NCI-H460 (cell line): ENCODE data around the gene KATNB1. TPM values are rescaled to one million over a fixed set of nuclear protein-coding genes. Genes with fewer than 3 reads are reported as not detected.
A peak's percentile ranks its signal among the peaks of the same experiment; 100 is the strongest.

Experiments used
- DNase-seq: peaks from one replicate; pipeline ENCODE4 v3.0.0-alpha.2; 2016; ENCODE audit warnings: low read depth; ENCODE audit errors: extremely low read depth
- total RNA-seq: library from RNA; depleted of rRNA; stranded (reverse); fragments of >200 nt; shearing (Covaris generic); gene quantifications from 2 replicates; pipeline ENCODE4 v1.2.3, GENCODE V29; 2014

Gene KATNB1
- total RNA-seq, 1 experiment from 2014 or later, result 64.7 TPM

GRCh38 chr16:57754354-57755060 lies 18.9 kb downstream of the KATNB1 start:
- DNase-seq, result no peak

- no peak for DNase-seq
Observed at GRCh38 chr16:57755061-57755684, 19.6 kb downstream of the KATNB1 start.

GRCh38 chr16:57755726-57756423 lies 20.3 kb downstream of the KATNB1 start:
- DNase-seq, result no peak

DNA sequence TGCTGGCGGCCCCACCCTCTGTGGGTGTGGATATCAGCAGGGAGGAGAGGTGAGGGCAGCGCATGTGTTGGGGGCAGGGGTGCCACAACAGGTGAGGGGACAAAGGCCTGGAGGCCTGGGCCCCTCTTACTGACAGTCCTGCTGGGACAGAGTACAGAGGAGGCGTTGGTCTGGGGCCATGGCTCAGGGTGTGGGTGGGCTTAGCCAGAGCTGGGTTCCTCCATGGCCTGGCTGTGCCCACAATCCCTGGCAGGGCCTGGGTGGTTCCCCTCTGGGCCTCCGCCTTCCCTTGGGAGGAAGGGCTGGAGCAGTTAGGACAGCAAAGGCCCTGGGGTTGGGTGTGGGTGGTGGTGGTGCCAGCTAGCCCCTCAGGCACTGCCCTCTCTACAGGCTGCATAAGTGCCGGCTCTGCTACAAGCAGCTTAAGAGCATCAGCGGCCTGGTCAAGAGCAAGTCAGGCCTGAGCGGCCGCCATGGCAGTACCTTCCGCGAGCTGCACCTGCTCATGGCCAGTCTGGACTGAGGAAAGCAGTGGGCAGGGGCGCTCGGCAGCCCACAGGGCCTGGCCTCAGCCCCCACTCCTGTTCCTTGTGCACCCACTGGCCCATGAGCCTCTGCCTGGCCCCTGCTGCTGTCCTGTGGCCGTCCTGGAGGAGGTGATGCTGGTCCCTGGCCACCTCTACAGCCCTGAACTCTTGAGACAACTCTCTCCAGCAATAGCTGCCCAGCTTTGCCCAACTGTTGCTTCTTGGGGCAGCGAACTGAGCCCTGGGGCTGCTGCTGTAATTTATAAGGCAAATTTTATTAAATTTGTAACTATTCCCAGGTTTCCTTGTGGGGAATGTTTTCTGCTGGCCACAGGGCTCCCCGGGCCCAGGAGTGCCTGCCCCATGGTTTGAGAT lies 21.1 kb downstream of the KATNB1 start:
- no peak for DNase-seq

- peak; percentile 91 for DNase-seq
Observed at GRCh38 chr16:57757326-57757786, 21.8 kb downstream of the KATNB1 start.

GRCh38 chr16:57757883-57758282 lies 22.3 kb downstream of the KATNB1 start:
- no peak for DNase-seq

- DNase-seq, result no peak
Observed at GRCh38 chr16:57758331-57759117, 23.0 kb downstream of the KATNB1 start.

GRCh38 chr16:57759131-57759530 lies 23.6 kb downstream of the KATNB1 start:
- no peak for DNase-seq

GRCh38 chr16:57759541-57760356 lies 24.2 kb downstream of the KATNB1 start:
- no peak for DNase-seq

DNA sequence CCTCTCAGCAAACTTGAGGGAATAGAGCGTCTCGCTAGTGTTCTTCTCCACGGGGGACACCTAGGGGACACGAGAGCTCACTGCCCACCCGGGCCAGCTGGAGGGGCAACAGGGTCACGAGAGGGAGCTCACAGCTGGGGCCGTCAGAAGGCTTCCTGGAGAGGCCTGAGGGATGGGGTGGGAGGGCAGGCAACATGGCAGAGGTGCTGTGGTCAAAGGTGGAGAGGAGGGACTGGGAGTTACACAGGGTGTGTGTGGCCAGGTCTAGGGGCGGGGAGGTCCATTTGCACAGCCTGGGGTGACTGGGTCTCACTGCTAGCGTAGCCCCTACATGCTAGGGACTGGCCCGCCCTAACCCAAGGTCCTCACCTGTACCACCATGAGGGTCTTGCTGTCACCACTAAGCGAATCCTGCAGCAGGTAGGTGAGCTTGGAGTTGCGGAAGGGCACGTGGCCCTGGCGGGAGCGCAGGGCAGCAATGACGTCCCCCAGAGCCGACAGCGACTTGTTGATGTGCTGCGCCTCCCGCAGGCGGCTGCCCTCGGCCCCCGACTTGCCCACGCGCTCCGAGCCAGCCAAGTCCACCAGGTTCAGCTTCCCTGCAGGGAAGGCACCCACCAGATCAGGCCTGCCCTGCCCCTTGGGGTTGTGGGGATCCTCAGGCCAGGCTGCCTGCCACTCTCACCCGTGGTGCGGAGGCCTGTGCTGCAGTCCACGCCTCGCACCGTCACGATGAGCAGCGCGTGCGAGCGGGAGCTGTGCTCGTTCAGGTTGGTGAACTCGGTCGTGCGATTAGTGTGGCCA lies 25.0 kb downstream of the KATNB1 start:
- no peak for DNase-seq

- DNase-seq, result no peak
Observed at GRCh38 chr16:57761301-57761700, 25.7 kb downstream of the KATNB1 start.

- DNase-seq, result no peak
Observed at GRCh38 chr16:57761957-57762356, 26.4 kb downstream of the KATNB1 start.

DNA sequence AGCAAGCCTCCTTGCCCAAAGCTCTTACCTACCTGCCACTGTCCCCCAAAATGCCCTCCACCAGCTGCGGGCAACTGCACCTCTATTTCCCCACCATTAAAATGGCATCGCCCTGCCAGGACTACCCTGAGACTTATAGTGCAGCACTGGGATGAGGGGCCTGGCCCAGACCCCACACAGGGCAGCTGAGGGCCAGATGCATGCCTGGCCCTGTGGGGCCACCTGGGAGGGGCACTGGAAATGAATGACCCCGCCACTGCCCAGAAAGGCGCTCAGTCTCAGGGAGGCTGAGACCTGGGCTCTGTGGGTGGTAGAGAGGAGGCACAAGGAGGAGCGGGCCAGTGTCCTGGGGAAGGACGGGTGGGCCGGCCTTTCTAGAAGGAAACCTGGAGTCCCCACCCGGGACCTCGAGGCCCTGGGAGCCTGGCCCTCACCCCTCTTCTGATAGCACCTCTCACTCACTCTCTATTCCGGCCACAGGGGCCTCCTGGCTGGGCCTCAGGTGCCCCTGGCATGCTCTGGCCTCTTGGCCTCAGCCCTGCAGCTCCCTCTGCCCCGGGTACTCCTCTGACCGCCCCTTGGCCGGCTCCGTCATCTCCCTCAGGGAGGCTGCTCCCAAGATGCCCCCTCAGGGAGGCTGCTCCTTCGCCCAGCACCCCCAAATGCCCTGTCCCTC lies 26.9 kb downstream of the KATNB1 start:
- DNase-seq, result no peak

- no peak for DNase-seq
Observed at GRCh38 chr16:57763285-57764005, 27.9 kb downstream of the KATNB1 start.

DNA sequence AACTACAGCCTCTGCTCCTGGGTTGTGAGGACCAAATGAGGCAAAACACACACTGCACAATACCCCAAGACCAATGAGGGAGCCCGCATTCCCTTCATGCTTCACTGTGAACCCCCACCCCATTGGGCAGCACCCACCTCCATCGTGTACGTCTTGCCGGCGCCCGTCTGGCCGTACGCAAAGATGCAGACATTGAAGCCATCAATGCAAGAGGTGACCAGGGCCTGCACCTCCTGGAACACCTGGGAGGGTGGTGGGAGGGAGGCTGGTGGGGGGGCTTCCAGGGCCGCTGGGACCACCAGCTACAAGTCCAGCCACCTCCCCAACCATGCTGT lies 28.4 kb downstream of the KATNB1 start:
- no peak for DNase-seq

DNA sequence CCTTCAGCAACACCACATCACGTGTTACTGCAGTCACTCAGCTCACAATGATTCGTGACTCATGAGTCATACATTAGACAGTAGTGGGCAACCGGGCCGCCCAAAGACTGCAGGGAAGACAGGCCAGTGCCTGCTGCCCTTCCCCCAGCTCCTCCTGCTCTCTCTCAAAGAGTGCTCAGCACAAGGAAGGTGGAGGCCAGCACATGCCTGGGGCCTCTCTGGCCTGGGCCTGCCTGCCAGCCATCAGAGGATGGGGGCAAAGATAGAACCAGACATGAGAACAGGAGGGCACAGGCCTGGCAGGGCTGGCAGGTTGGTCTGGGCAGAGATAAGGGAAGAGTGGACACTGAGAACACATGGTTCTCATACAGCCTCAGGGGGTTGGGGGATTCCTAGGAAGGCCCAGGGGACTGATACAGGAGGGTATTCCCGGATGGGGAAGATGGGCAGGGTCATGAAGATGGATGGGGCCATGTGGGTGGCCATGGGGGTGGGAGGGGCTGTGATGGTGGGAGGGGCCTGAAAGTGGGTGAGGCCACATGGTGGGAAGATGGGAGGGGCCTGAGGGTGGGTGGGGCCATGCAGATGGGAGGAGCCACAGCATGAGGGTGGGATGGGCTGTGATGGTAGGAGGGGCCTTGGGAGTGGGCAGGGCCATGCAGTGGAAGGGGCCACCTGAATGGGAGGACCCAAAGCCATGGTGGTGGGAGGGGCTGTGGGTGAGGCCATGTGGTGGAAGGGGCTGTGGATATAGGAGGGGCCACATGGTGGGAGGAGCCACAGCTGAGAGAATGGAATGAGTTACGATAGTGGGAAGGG lies 29.0 kb downstream of the KATNB1 start:
- peak; percentile 88 for DNase-seq
